Epithelial cell of proximal tubule (primary cell): Measurements from ENCODE around the gene AUH. TPM values are rescaled to one million over a fixed set of nuclear protein-coding genes. Genes with fewer than 3 reads are reported as not detected.
"Not testable (repeated sequence)": the region's sequence is repeated elsewhere in the genome, so short reads cannot be mapped to it uniquely, and the experiment has no call there.

ENCODE experiments used
- DNase-seq: peaks from one replicate; pipeline ENCODE4 v3.0.0-alpha.2; 2011; ENCODE audit warnings: low read depth
- H3K4me3 ChIP-seq: 2 replicates; pipeline ENCODE4 v1.5.1; 2011; ENCODE audit warnings: low read depth, mild to moderate bottlenecking, low read length
- CTCF ChIP-seq: conservative IDR thresholded peaks from 2 replicates; pipeline ENCODE4 v1.5.1; 2012; ENCODE audit warnings: low read depth, mild to moderate bottlenecking, low read length
- total RNA-seq: library from RNA; depleted of rRNA; stranded (reverse); fragments of >200 nt; gene quantifications from 2 replicates; pipeline ENCODE4 v1.2.3, GENCODE V29; 2015

AUH gene
- total RNA-seq, 1 donor from 2014 or later = 16.8 TPM

- H3K4me3 ChIP-seq = no peak overlapping the region
- DNase-seq = no peak
- TF ChIP-seq CTCF = no peak
Observed at GRCh38 chr9:91378695-91379127, 17.0 kb upstream of the AUH start.

- H3K4me3 ChIP-seq, DNase-seq: not testable (repeated sequence)
Observed at GRCh38 chr9:91378054-91378453, 16.3 kb upstream of the AUH start.

- no peak for TF ChIP-seq CTCF
- no peak overlapping the region for H3K4me3 ChIP-seq
- no peak for DNase-seq
Observed at GRCh38 chr9:91376239-91376638, 14.5 kb upstream of the AUH start.

- TF ChIP-seq CTCF = no peak
- no peak overlapping the region for H3K4me3 ChIP-seq
- no peak for DNase-seq
Observed at GRCh38 chr9:91374939-91375338, 13.2 kb upstream of the AUH start.

- no peak for TF ChIP-seq CTCF
- DNase-seq = no peak
- no peak overlapping the region for H3K4me3 ChIP-seq
Observed at GRCh38 chr9:91371894-91372293, 10.2 kb upstream of the AUH start.

- DNase-seq, H3K4me3 ChIP-seq: not testable (repeated sequence)
Observed at GRCh38 chr9:91370006-91370405, 8.3 kb upstream of the AUH start.

GRCh38 chr9:91364702-91365101 is 3.0 kb upstream of the AUH start:
- H3K4me3 ChIP-seq = no peak overlapping the region
- no peak for DNase-seq
- TF ChIP-seq CTCF = no peak

GRCh38 chr9:91364005-91364404 is 2.3 kb upstream of the AUH start:
- no peak overlapping the region for H3K4me3 ChIP-seq
- DNase-seq = no peak
- TF ChIP-seq CTCF = no peak
